GM19328 (cell line): ENCODE results near the gene RNF215.
"Not testable (repeated sequence)": the region's sequence is repeated elsewhere in the genome, so short reads cannot be mapped to it uniquely, and the experiment has no call there.

Source experiments
- ATAC-seq: cut with Tn5 transposase; IDR thresholded peaks from one replicate; pipeline ENCODE4 v1.9.1; 2021; ENCODE audit warnings: mild to moderate bottlenecking, moderate library complexity; ENCODE audit not compliant: unreplicated experiment

RNF215 gene

GRCh38 chr22:30421695-30422480, 34.7 kb upstream of the RNF215 start:
- no peak for ATAC-seq

- no peak for ATAC-seq
These were observed 33.3 kb upstream of the RNF215 start for GRCh38 chr22:30420347-30421125.

- no peak for ATAC-seq
These were observed 29.6 kb upstream of the RNF215 start for GRCh38 chr22:30416837-30417236.

- ATAC-seq = no peak
These were observed 29.2 kb upstream of the RNF215 start for GRCh38 chr22:30416403-30416802.

- ATAC-seq = no peak
These were observed 27.4 kb upstream of the RNF215 start for GRCh38 chr22:30414525-30415047.

- no peak for ATAC-seq
These were observed 26.7 kb upstream of the RNF215 start for GRCh38 chr22:30413745-30414524.

- ATAC-seq = no peak
These were observed 25.8 kb upstream of the RNF215 start for GRCh38 chr22:30413001-30413400.

- ATAC-seq = no peak
These were observed 24.6 kb upstream of the RNF215 start for GRCh38 chr22:30411780-30412179.

GRCh38 chr22:30408388-30409102, 21.3 kb upstream of the RNF215 start:
- ATAC-seq = no peak

GRCh38 chr22:30406400-30406799, 19.2 kb upstream of the RNF215 start:
- no peak for ATAC-seq

- no peak for ATAC-seq
These were observed 18.5 kb upstream of the RNF215 start for GRCh38 chr22:30405731-30406130.

GRCh38 chr22:30404307-30404706, 17.1 kb upstream of the RNF215 start:
- ATAC-seq = no peak

GRCh38 chr22:30402766-30403104, 15.5 kb upstream of the RNF215 start:
- not testable (repeated sequence) for ATAC-seq

GRCh38 chr22:30402028-30402765, 15.0 kb upstream of the RNF215 start:
- ATAC-seq = no peak

GRCh38 chr22:30401024-30401423, 13.8 kb upstream of the RNF215 start:
- ATAC-seq = not testable (repeated sequence)

- ATAC-seq = no peak
These were observed 12.9 kb upstream of the RNF215 start for GRCh38 chr22:30400159-30400558.

- ATAC-seq = no peak
These were observed 12.5 kb upstream of the RNF215 start for GRCh38 chr22:30399718-30400117.

- no peak for ATAC-seq
These were observed 11.8 kb upstream of the RNF215 start for GRCh38 chr22:30398685-30399680.
